ENCODE results near the gene KRTAP9-8. TPM values are rescaled to one million over a fixed set of nuclear protein-coding genes. Genes with fewer than 3 reads are reported as not detected.

Gene KRTAP9-8
- total and polyA plus RNA-seq, 2 of the 8 experiments (the other 6 are each of a cell fraction or from before 2014, with no cell fraction given): not detected

DNA sequence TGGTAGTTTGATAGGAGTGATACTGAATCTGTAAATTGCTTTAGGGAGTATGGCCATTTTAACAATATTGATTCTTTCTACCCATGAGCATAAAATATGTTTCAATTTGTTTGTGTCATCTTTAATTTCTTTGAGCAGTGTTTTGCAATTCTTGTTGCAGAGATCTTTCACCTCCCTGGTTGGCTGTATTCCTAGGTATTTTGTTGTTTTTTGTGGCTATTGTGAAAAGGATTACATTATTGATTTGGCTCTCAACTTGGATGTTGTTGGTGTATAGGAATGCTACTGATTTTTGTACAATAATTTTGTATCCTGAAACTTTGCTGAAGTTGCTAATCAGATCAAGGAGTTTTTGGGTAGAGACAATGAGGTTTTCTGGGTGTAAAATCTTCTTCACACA is 20.6 kb downstream of the KRTAP9-8 start:
- POLR2A ChIA-PET (ENCODE audit: partially characterized antibody): no interaction called here
- H4K20me1 ChIP-seq (replicated peaks in 1 of 2; ENCODE audit: control insufficient read depth in 1 of 2, insufficient read depth in 2 of 2, low read length in 2 of 2): no peaks in the 10 kb centered on the region
- H3K36me3 ChIP-seq (ENCODE audit: control insufficient read depth in 2 of 4, insufficient read depth in 4 of 4, low read length in 3 of 4): no peaks in the 10 kb centered on the region
- H3K4me2 ChIP-seq (ENCODE audit: insufficient read depth in 1 of 2, low read depth in 2 of 2, low read length in 2 of 2): no peak overlapping the region
- H2AFZ ChIP-seq (ENCODE audit: low read length): no peak overlapping the region
- TF ChIP-seq RFX5 (IDR thresholded peaks at IDR 0.05; ENCODE audit: borderline replicate concordance, low read depth, low read length) (no peak), SP4 (IDR thresholded peaks at IDR 0.05; ENCODE audit: low read length) (no peak), RXRA (IDR thresholded peaks at IDR 0.05; ENCODE audit: insufficient read depth, low read depth, low read length) (no peak), TCF12 (IDR thresholded peaks at IDR 0.05; ENCODE audit: low read depth, low read length) (no peak), TBP (IDR thresholded peaks at IDR 0.05; ENCODE audit: low read depth, low read length) (no peak), SIX5 (IDR thresholded peaks at IDR 0.05; ENCODE audit: low read depth, low read length) (no peak), CTBP2 (IDR thresholded peaks at IDR 0.05; ENCODE audit: borderline replicate concordance, insufficient read depth, insufficient read length, low read length) (no peak), KDM1A (IDR thresholded peaks at IDR 0.05; ENCODE audit: borderline replicate concordance, low read length) (no peak), EZH2 (IDR thresholded peaks at IDR 0.05; ENCODE audit: low read depth, low read length, severe bottlenecking) (no peak), JUN (IDR thresholded peaks at IDR 0.05; ENCODE audit: low read depth, low read length) (no peak), EGR1 (IDR thresholded peaks at IDR 0.05; ENCODE audit: borderline replicate concordance, low read depth, low read length) (no peak), BACH1 (IDR thresholded peaks at IDR 0.05; ENCODE audit: low read length) (no peak), PHF8 (conservative IDR thresholded peaks at IDR 0.05; ENCODE audit: low read depth, low read length) (no peak), NANOG (IDR thresholded peaks at IDR 0.05; ENCODE audit: insufficient read depth, low read depth, low read length, poor library complexity, severe bottlenecking) (no peak)
- TF ChIP-seq, protein P1, sequence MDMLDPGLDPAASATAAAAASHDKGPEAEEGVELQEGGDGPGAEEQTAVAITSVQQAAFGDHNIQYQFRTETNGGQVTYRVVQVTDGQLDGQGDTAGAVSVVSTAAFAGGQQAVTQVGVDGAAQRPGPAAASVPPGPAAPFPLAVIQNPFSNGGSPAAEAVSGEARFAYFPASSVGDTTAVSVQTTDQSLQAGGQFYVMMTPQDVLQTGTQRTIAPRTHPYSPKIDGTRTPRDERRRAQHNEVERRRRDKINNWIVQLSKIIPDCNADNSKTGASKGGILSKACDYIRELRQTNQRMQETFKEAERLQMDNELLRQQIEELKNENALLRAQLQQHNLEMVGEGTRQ (IDR thresholded peaks at IDR 0.05; ENCODE audit: low read length): no peak
- H2BK20ac ChIP-seq (ENCODE audit: low read length): no peak overlapping the region
- DNase-seq (ENCODE audit: low read depth in 1 of 2, low spot score in 2 of 2) (no peak), FAIRE-seq (no peak)
- CTCF ChIA-PET (ENCODE audit: partially characterized antibody): no interaction called here
- no peak overlapping the region for H4K91ac ChIP-seq (replicated peaks; ENCODE audit: insufficient read length, low read length)
- no peak overlapping the region for H2BK12ac ChIP-seq (ENCODE audit: low read depth, low read length)
- no peaks in the 10 kb centered on the region; a peak in 1 of 7 replicates for H3K4me1 ChIP-seq (replicated peaks in 1 of 4; ENCODE audit: control insufficient read depth in 3 of 4, insufficient read depth in 4 of 4, low read length in 3 of 4)
- H3K79me1 ChIP-seq (ENCODE audit: low read depth, low read length): no peaks in the 10 kb centered on the region
- H3K27me3 ChIP-seq (replicated peaks in 1 of 4; ENCODE audit: control insufficient read depth in 3 of 4, extremely low read depth in 1 of 4, insufficient read depth in 3 of 4, low read length in 3 of 4): no peaks in the 10 kb centered on the region
- no peak overlapping the region for H2AK5ac ChIP-seq (ENCODE audit: low read depth, low read length)
- H3K4ac ChIP-seq (replicated peaks; ENCODE audit: insufficient read length, low read depth, low read length): no peak overlapping the region
- no peak overlapping the region for H3K4me3 ChIP-seq (ENCODE audit: extremely low read depth in 1 of 4, insufficient read depth in 2 of 4, low read depth in 3 of 4, low read length in 4 of 4)
- H3K18ac ChIP-seq (ENCODE audit: extremely low read depth, low read length): no peak overlapping the region
- H4K8ac ChIP-seq (ENCODE audit: extremely low read depth, insufficient read depth, low read length): no peak overlapping the region
- H3K23me2 ChIP-seq (ENCODE audit: low read depth, low read length): no peaks in the 10 kb centered on the region
- H2BK15ac ChIP-seq (ENCODE audit: low read length): no peak overlapping the region
- no peak overlapping the region for H4K5ac ChIP-seq (ENCODE audit: insufficient read length, low read depth, low read length)
- H2BK5ac ChIP-seq (ENCODE audit: low read depth, low read length): no peak overlapping the region
- no peak overlapping the region for H3K14ac ChIP-seq (ENCODE audit: insufficient read length)
- no peak overlapping the region for H2BK120ac ChIP-seq (replicated peaks; ENCODE audit: low read depth, low read length)
- no peaks in the 10 kb centered on the region for H3K79me2 ChIP-seq (ENCODE audit: control insufficient read depth in 1 of 2, insufficient read depth in 2 of 2, low read length in 2 of 2)
- H3K9ac ChIP-seq (replicated peaks in 1 of 4; ENCODE audit: extremely low read depth in 1 of 4, low read depth in 3 of 4, low read length in 3 of 4): no peak overlapping the region
- no peaks in the 10 kb centered on the region for H3K9me3 ChIP-seq (ENCODE audit: insufficient read depth in 2 of 2, low read depth in 1 of 2, low read length in 1 of 2)
- H3K56ac ChIP-seq (replicated peaks; ENCODE audit: insufficient read length, low read depth, low read length): no peak overlapping the region
- H3K27ac ChIP-seq (ENCODE audit: low read depth, low read length): no peak overlapping the region
- H3K23ac ChIP-seq (ENCODE audit: insufficient read length): no peak overlapping the region

Data from H1 (cell line).